Neural progenitor cell (in vitro differentiated cells): ENCODE measurements around the gene ZNF106.

Experiments used
- EZH2 ChIP-seq: fragments of 200-600 bp; sonication (generic); IDR thresholded peaks from 2 replicates; pipeline ENCODE4 v1.6.1; 2017; ENCODE audit warnings: antibody characterized with exemption, mild to moderate bottlenecking, moderate library complexity
- TF ChIP-seq, protein P1 (sequence below): fragments of 200-600 bp; sonication (generic); IDR thresholded peaks from 2 replicates; pipeline ENCODE4 v1.5.1; 2017; ENCODE audit warnings: antibody characterized with exemption, mild to moderate bottlenecking

DNA sequence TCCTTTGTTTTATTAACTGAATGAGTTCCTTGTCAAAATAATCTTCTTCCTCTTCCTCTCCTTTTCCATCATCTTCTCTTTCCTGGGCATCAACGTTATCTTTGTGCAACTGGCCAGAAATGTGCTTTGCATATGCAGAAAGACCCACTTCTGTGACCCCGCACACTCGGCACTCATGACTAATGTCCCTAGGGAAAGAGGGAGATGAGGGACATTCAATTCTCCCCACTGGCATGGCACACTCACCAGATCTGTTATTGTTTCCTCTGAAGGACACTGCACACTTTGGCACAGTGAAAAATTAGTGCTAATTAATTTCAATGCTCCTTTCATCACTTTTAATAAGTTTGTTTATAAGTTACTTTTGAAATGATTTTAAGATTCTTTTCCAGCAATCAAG, 34.0 kb downstream of the ZNF106 start:
- no peak for TF ChIP-seq EZH2
- TF ChIP-seq, protein P1, sequence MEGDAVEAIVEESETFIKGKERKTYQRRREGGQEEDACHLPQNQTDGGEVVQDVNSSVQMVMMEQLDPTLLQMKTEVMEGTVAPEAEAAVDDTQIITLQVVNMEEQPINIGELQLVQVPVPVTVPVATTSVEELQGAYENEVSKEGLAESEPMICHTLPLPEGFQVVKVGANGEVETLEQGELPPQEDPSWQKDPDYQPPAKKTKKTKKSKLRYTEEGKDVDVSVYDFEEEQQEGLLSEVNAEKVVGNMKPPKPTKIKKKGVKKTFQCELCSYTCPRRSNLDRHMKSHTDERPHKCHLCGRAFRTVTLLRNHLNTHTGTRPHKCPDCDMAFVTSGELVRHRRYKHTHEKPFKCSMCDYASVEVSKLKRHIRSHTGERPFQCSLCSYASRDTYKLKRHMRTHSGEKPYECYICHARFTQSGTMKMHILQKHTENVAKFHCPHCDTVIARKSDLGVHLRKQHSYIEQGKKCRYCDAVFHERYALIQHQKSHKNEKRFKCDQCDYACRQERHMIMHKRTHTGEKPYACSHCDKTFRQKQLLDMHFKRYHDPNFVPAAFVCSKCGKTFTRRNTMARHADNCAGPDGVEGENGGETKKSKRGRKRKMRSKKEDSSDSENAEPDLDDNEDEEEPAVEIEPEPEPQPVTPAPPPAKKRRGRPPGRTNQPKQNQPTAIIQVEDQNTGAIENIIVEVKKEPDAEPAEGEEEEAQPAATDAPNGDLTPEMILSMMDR: no peak
